ENCODE measurements around the gene CWF19L1. TPM values are rescaled to one million over a fixed set of nuclear protein-coding genes. Genes with fewer than 3 reads are reported as not detected.

Gene CWF19L1
- total RNA-seq, 1 donor from 2014 or later, result 18.9 TPM

GRCh38 chr10:100183481-100183880 is 84.0 kb downstream of the CWF19L1 start:
- peaks cover 5% of the 10 kb centered on the region for H3K36me3 Mint-ChIP-seq (ENCODE audit: unreplicated experiment)
- H3K27ac Mint-ChIP-seq (ENCODE audit: unreplicated experiment), result no peak overlapping the region
- no peak overlapping the region for H3K4me3 Mint-ChIP-seq (ENCODE audit: unreplicated experiment)
- no peaks in the 10 kb centered on the region for H3K9me3 Mint-ChIP-seq (ENCODE audit: unreplicated experiment)
- no peak for DNase-seq (ENCODE audit: extremely low spot score, unreplicated experiment)
- peaks cover 29% of the 10 kb centered on the region for H3K4me1 Mint-ChIP-seq (ENCODE audit: unreplicated experiment)
- no peaks in the 10 kb centered on the region for H3K27me3 Mint-ChIP-seq (ENCODE audit: unreplicated experiment)
- TF ChIP-seq CTCF (IDR thresholded peaks at IDR 0.05), result no peak

DNA sequence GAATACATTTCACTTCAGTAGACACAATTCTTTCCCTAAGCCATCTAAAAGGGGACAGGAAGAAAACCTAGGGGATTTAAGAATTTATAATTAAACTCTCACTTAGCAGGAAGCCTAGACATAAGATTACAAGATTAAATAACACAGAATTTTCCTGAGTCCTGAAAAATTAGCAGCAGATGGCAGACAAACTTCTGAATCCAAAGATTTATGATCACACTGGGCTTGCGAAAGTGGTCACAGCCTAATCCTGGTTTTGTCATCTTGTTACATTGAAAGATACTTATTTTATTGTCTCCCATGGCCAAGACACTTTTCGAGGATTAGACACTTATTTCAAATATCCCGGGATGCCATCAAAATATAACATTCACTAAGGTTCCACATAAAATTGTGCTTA is 84.5 kb downstream of the CWF19L1 start:
- TF ChIP-seq CTCF (IDR thresholded peaks at IDR 0.05), result no peak
- Mint-ChIP-seq H3K4me3 (ENCODE audit: unreplicated experiment) (no peak overlapping the region), H3K27ac (ENCODE audit: unreplicated experiment) (no peak overlapping the region), H3K9me3 (ENCODE audit: unreplicated experiment) (no peaks in the 10 kb centered on the region), H3K27me3 (ENCODE audit: unreplicated experiment) (no peaks in the 10 kb centered on the region), H3K36me3 (ENCODE audit: unreplicated experiment) (peaks cover 11% of the 10 kb centered on the region), H3K4me1 (ENCODE audit: unreplicated experiment) (peaks cover 29% of the 10 kb centered on the region)
- DNase-seq (ENCODE audit: extremely low spot score, unreplicated experiment), result no peak

Other genes starting within 250 kb of the CWF19L1 start
- not detected in 2 replicates for gene CPN1, start 185.8 kb downstream of the CWF19L1 start, total RNA-seq
- 28.2 and 34.4 TPM in 2 replicates for gene ERLIN1, start 81.6 kb downstream of the CWF19L1 start, total RNA-seq
- 17.8 and 18.6 TPM in 2 replicates for gene CHUK, start 38.0 kb downstream of the CWF19L1 start, total RNA-seq
- 23.7 and 27.5 TPM in 2 replicates for gene BLOC1S2, start 19.0 kb upstream of the CWF19L1 start, total RNA-seq
- not detected in 2 replicates for gene PKD2L1, start 62.6 kb upstream of the CWF19L1 start, total RNA-seq
- gene SCD, start 79.6 kb upstream of the CWF19L1 start, total RNA-seq, result 77.9 and 81.4 TPM in 2 replicates
- gene WNT8B, start 195.4 kb upstream of the CWF19L1 start, total RNA-seq, result not detected in 2 replicates

All from osteocyte (in vitro differentiated cells).